Measurements from ENCODE around the gene GBX2. TPM values are rescaled to one million over a fixed set of nuclear protein-coding genes. Genes with fewer than 3 reads are reported as not detected.

Gene GBX2
- polyA plus RNA-seq, 2 donors = not detected

DNA sequence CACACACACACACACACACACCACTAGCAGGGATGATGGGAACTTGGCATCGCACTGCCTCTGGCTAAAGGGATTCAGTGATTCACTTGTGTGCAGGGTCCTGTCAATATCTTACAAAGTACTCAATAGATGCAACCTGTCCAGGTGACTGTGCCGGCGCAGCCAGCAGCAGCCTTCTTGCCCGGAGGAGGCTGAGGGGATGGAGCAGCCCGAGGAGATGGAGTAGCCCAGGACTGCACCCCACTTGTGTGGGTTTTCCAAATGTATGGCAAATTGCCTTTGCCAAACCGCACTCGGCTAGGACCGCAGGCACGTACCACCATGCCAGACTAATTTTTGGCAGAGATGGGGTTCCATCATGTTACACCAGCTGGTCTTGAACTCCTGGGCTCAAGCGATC, 31.1 kb downstream of the GBX2 start:
- Histone ChIP-seq H3K27me3 (ENCODE audit: control insufficient read depth in 1 of 2, insufficient read depth in 2 of 2, low read length in 2 of 2) (no peaks in the 10 kb centered on the region), H3K36me3 (ENCODE audit: control insufficient read depth in 2 of 2, insufficient read depth in 2 of 2, low read length in 1 of 2) (no peaks in the 10 kb centered on the region), H3K9me3 (ENCODE audit: control insufficient read depth in 2 of 2, insufficient read depth in 1 of 2, low read depth in 1 of 2, low read length in 1 of 2) (no peaks in the 10 kb centered on the region), H3K27ac (ENCODE audit: low read depth in 2 of 2, low read length in 1 of 2) (no peak overlapping the region), H3K4me1 (ENCODE audit: control insufficient read depth in 2 of 2, insufficient read depth in 2 of 2, low read length in 1 of 2) (no peaks in the 10 kb centered on the region), H3K4me3 (ENCODE audit: low read depth in 1 of 2, low read length in 2 of 2) (no peak overlapping the region)
- WGBS, 2 donors = 95 to 96% methylated on average over 10 of the region's 10 CpGs

DNA sequence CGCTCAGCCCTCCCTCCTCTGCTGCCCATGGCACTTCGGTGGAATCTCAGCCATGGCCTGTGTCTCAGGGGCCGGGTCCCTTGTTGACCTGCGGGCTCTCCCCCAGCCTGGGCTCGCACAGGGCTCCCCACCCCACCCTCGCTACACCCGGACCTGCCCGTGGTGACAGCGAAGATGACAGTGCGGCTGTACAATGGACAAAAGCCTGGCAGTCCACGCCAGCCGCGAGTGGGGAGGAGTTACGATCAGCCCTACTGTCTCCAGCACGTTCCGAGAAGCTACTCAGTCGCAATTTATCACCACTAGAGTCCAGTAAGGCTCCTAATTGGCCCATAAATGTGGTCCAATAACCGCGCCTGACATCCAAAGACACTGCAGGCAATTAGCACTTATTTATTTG, 31.6 kb downstream of the GBX2 start:
- WGBS, 2 donors = 80 to 89% methylated on average over 19 of the region's 19 CpGs
- no peak overlapping the region for H3K27ac ChIP-seq (ENCODE audit: low read depth in 2 of 2, low read length in 1 of 2)
- no peaks in the 10 kb centered on the region for H3K27me3 ChIP-seq (ENCODE audit: control insufficient read depth in 1 of 2, insufficient read depth in 2 of 2, low read length in 2 of 2)
- no peak overlapping the region for H3K4me3 ChIP-seq (ENCODE audit: low read depth in 1 of 2, low read length in 2 of 2)
- no peaks in the 10 kb centered on the region for H3K9me3 ChIP-seq (ENCODE audit: control insufficient read depth in 2 of 2, insufficient read depth in 1 of 2, low read depth in 1 of 2, low read length in 1 of 2)
- H3K36me3 ChIP-seq (ENCODE audit: control insufficient read depth in 2 of 2, insufficient read depth in 2 of 2, low read length in 1 of 2) = no peaks in the 10 kb centered on the region
- H3K4me1 ChIP-seq (ENCODE audit: control insufficient read depth in 2 of 2, insufficient read depth in 2 of 2, low read length in 1 of 2) = no peaks in the 10 kb centered on the region

DNA sequence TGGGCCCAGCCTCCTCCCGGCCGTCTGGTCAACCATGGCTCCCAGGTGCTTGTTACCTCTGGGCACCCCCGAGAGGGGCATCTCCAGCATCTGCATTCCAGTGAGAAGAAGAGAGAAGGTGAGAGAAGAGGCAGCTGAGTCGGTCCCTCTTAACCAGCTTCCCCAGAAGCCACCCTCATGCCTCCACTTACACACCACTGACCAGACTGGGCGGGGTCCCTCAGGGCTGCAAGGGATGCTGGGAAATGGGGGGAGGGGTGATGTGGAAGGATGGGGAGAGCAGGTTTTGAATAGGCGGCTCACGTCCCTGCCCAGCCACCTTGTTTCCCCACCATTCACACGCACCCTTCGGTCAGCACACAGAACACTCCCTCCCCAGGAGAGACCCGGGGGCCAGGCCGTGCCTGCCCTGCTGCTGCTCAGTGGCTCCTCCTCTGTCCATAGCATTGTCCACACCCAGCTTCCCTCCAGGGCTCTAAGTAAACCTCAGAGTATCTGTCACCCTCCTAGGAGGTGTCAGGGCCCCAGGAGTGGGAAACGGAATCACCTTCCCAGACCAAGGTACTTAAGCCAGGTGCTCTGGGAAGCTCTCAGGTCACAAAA, 34.7 kb downstream of the GBX2 start:
- WGBS, 2 donors = 84 to 85% methylated on average over 12 of the region's 12 CpGs

GRCh38 chr2:236131073-236131692, 37.0 kb downstream of the GBX2 start:
- Histone ChIP-seq H3K9me3 (ENCODE audit: control insufficient read depth in 2 of 2, insufficient read depth in 1 of 2, low read depth in 1 of 2, low read length in 1 of 2) (no peaks in the 10 kb centered on the region), H3K4me1 (ENCODE audit: control insufficient read depth in 2 of 2, insufficient read depth in 2 of 2, low read length in 1 of 2) (no peaks in the 10 kb centered on the region), H3K27me3 (ENCODE audit: control insufficient read depth in 1 of 2, insufficient read depth in 2 of 2, low read length in 2 of 2) (no peaks in the 10 kb centered on the region), H3K27ac (ENCODE audit: low read depth in 2 of 2, low read length in 1 of 2) (no peak overlapping the region), H3K36me3 (ENCODE audit: control insufficient read depth in 2 of 2, insufficient read depth in 2 of 2, low read length in 1 of 2) (no peaks in the 10 kb centered on the region), H3K4me3 (ENCODE audit: low read depth in 1 of 2, low read length in 2 of 2) (no peak overlapping the region)
- 76 to 82% methylated on average over 10 of the region's 10 CpGs for WGBS, 2 donors

More for the DNA sequence above, 34.7 kb downstream of the GBX2 start:
- Histone ChIP-seq H3K27ac (ENCODE audit: low read depth in 2 of 2, low read length in 1 of 2) (no peak overlapping the region), H3K4me1 (ENCODE audit: control insufficient read depth in 2 of 2, insufficient read depth in 2 of 2, low read length in 1 of 2) (no peaks in the 10 kb centered on the region), H3K27me3 (ENCODE audit: control insufficient read depth in 1 of 2, insufficient read depth in 2 of 2, low read length in 2 of 2) (no peaks in the 10 kb centered on the region), H3K36me3 (ENCODE audit: control insufficient read depth in 2 of 2, insufficient read depth in 2 of 2, low read length in 1 of 2) (no peaks in the 10 kb centered on the region), H3K4me3 (ENCODE audit: low read depth in 1 of 2, low read length in 2 of 2) (no peak overlapping the region), H3K9me3 (ENCODE audit: control insufficient read depth in 2 of 2, insufficient read depth in 1 of 2, low read depth in 1 of 2, low read length in 1 of 2) (no peaks in the 10 kb centered on the region)

DNA sequence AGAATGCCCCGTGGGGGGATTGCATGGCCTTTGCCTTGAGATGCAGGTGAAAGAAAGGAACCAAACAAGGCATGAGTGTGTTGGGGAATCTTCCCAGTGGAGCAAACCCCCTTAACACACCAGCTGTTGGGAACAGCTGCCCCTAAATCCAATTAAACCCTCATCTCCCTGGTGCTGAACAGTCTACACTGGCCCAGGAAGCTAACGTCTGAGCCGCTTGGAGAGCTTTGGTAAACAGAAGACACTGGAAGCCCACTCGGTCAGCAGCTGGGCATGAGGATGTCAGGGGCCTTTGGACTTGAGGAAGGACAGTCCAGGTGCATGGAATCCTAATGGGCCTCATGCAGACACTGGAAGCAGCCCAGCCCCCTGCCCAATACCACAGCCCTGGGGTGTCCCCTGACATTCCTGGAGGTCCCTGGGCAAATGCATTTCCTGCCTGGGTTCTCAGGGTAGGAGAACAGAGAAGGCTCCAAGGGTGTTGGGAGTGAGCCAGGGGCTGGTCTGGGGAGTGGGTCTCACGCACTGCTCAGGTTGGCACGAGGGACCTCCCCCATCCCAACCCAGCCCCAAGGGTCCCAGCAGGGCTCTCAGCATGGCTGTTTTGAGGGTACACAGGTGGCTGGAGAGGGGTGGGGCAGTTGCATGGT, 37.7 kb downstream of the GBX2 start:
- WGBS, 2 donors = 90 to 97% methylated on average over 6 of the region's 6 CpGs
- Histone ChIP-seq H3K4me3 (ENCODE audit: low read depth in 1 of 2, low read length in 2 of 2) (no peak overlapping the region), H3K27ac (ENCODE audit: low read depth in 2 of 2, low read length in 1 of 2) (no peak overlapping the region), H3K4me1 (ENCODE audit: control insufficient read depth in 2 of 2, insufficient read depth in 2 of 2, low read length in 1 of 2) (no peaks in the 10 kb centered on the region), H3K27me3 (ENCODE audit: control insufficient read depth in 1 of 2, insufficient read depth in 2 of 2, low read length in 2 of 2) (no peaks in the 10 kb centered on the region), H3K9me3 (ENCODE audit: control insufficient read depth in 2 of 2, insufficient read depth in 1 of 2, low read depth in 1 of 2, low read length in 1 of 2) (no peaks in the 10 kb centered on the region), H3K36me3 (ENCODE audit: control insufficient read depth in 2 of 2, insufficient read depth in 2 of 2, low read length in 1 of 2) (no peaks in the 10 kb centered on the region)

DNA sequence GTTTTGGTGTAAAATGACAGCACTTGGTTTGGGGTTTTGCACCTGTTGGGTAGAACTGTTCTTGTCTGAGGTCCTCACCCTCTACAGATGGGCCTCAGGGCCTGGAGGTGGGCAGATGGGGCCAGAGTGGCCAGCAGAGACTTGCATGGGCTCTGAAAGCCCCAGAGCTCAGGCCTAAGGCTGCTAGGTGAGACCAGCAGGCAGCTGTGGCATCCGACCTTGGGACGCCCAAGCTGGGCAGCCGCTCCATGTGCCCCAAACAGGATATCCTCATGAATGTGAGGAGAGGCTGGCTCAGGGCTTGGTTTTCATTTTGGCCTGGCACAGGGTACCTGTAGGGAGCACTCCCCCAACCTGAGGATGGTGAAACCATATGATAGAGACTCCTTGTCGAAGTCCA, 38.3 kb downstream of the GBX2 start:
- H3K9me3 ChIP-seq (ENCODE audit: control insufficient read depth in 2 of 2, insufficient read depth in 1 of 2, low read depth in 1 of 2, low read length in 1 of 2) = no peaks in the 10 kb centered on the region
- H3K27me3 ChIP-seq (ENCODE audit: control insufficient read depth in 1 of 2, insufficient read depth in 2 of 2, low read length in 2 of 2) = no peaks in the 10 kb centered on the region
- no peaks in the 10 kb centered on the region for H3K36me3 ChIP-seq (ENCODE audit: control insufficient read depth in 2 of 2, insufficient read depth in 2 of 2, low read length in 1 of 2)
- WGBS, 2 donors = 95 to 97% methylated on average over 4 of the region's 4 CpGs
- no peak overlapping the region for H3K27ac ChIP-seq (ENCODE audit: low read depth in 2 of 2, low read length in 1 of 2)
- no peak overlapping the region for H3K4me3 ChIP-seq (ENCODE audit: low read depth in 1 of 2, low read length in 2 of 2)
- no peaks in the 10 kb centered on the region for H3K4me1 ChIP-seq (ENCODE audit: control insufficient read depth in 2 of 2, insufficient read depth in 2 of 2, low read length in 1 of 2)

DNA sequence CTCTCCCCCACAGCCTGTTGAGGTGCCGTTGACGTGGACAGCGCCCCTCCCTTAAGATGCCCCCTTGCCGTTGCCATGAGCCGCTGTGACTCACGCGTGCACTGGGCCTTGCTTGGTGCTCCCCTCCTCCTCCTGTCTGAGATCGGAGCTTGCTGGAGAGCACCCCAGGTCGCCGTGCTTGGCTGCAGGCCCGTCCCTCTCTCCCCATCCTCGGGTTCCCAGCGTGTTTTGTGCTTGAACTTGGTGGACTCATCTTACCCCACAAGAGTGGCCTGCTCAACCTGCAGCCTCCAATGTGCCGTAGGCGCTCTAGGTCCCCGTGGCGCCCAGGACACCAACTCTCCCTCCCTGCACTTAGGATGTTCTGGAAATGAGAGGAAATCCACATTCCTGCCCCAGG, 39.9 kb downstream of the GBX2 start:
- Histone ChIP-seq H3K9me3 (ENCODE audit: control insufficient read depth in 2 of 2, insufficient read depth in 1 of 2, low read depth in 1 of 2, low read length in 1 of 2) (no peaks in the 10 kb centered on the region), H3K4me3 (ENCODE audit: low read depth in 1 of 2, low read length in 2 of 2) (no peak overlapping the region), H3K27ac (ENCODE audit: low read depth in 2 of 2, low read length in 1 of 2) (no peak overlapping the region), H3K36me3 (ENCODE audit: control insufficient read depth in 2 of 2, insufficient read depth in 2 of 2, low read length in 1 of 2) (peaks cover 0 to 6% of the 10 kb centered on the region in 2 donors), H3K27me3 (ENCODE audit: control insufficient read depth in 1 of 2, insufficient read depth in 2 of 2, low read length in 2 of 2) (no peaks in the 10 kb centered on the region), H3K4me1 (ENCODE audit: control insufficient read depth in 2 of 2, insufficient read depth in 2 of 2, low read length in 1 of 2) (no peaks in the 10 kb centered on the region)
- WGBS, 2 donors = 89 to 92% methylated on average over 17 of the region's 17 CpGs

GRCh38 chr2:236127010-236127409, 41.2 kb downstream of the GBX2 start:
- Histone ChIP-seq H3K4me3 (ENCODE audit: low read depth in 1 of 2, low read length in 2 of 2) (no peak overlapping the region), H3K27ac (ENCODE audit: low read depth in 2 of 2, low read length in 1 of 2) (no peak overlapping the region), H3K4me1 (ENCODE audit: control insufficient read depth in 2 of 2, insufficient read depth in 2 of 2, low read length in 1 of 2) (no peaks in the 10 kb centered on the region), H3K27me3 (ENCODE audit: control insufficient read depth in 1 of 2, insufficient read depth in 2 of 2, low read length in 2 of 2) (no peaks in the 10 kb centered on the region), H3K36me3 (ENCODE audit: control insufficient read depth in 2 of 2, insufficient read depth in 2 of 2, low read length in 1 of 2) (peaks cover 0 to 6% of the 10 kb centered on the region in 2 donors), H3K9me3 (ENCODE audit: control insufficient read depth in 2 of 2, insufficient read depth in 1 of 2, low read depth in 1 of 2, low read length in 1 of 2) (no peaks in the 10 kb centered on the region)
- 87% methylated on average over 11 of the region's 11 CpGs for WGBS, 2 donors

- peaks cover 0 to 2% of the 10 kb centered on the region in 2 donors for H3K4me1 ChIP-seq (ENCODE audit: control insufficient read depth in 2 of 2, insufficient read depth in 2 of 2, low read length in 1 of 2)
- H3K4me3 ChIP-seq (ENCODE audit: low read depth in 1 of 2, low read length in 2 of 2) = no peak overlapping the region
- H3K9me3 ChIP-seq (ENCODE audit: control insufficient read depth in 2 of 2, insufficient read depth in 1 of 2, low read depth in 1 of 2, low read length in 1 of 2) = peaks cover 0 to 2% of the 10 kb centered on the region in 2 donors
- H3K36me3 ChIP-seq (ENCODE audit: control insufficient read depth in 2 of 2, insufficient read depth in 2 of 2, low read length in 1 of 2) = peaks cover 0 to 6% of the 10 kb centered on the region in 2 donors
- H3K27me3 ChIP-seq (ENCODE audit: control insufficient read depth in 1 of 2, insufficient read depth in 2 of 2, low read length in 2 of 2) = no peaks in the 10 kb centered on the region
- no peak overlapping the region for H3K27ac ChIP-seq (ENCODE audit: low read depth in 2 of 2, low read length in 1 of 2)
- WGBS, 2 donors = 93 to 95% methylated on average over 16 of the region's 16 CpGs
Observed at GRCh38 chr2:236125541-236125940, 42.6 kb downstream of the GBX2 start.
